AG09309 (cell line): ENCODE measurements around the gene NTRK3.

Experiments used
- DNase-seq: peaks from one replicate; pipeline ENCODE4 v3.0.0-alpha.2; 2010; ENCODE audit warnings: low read depth
- H3K4me3 ChIP-seq: 2 replicates; pipeline ENCODE4 v1.5.1; 2011; ENCODE audit warnings: mild to moderate bottlenecking, low read depth, low read length, moderate library complexity; ENCODE audit not compliant: control insufficient read depth
- TF ChIP-seq, protein P1 (sequence below): IDR thresholded peaks from 2 replicates; pipeline ENCODE4 v1.5.1; 2011; ENCODE audit warnings: mild to moderate bottlenecking, low read depth, low read length, inconsistent platforms; ENCODE audit not compliant: insufficient read depth, control insufficient read depth; ENCODE audit errors: missing control alignments

Gene NTRK3

DNA sequence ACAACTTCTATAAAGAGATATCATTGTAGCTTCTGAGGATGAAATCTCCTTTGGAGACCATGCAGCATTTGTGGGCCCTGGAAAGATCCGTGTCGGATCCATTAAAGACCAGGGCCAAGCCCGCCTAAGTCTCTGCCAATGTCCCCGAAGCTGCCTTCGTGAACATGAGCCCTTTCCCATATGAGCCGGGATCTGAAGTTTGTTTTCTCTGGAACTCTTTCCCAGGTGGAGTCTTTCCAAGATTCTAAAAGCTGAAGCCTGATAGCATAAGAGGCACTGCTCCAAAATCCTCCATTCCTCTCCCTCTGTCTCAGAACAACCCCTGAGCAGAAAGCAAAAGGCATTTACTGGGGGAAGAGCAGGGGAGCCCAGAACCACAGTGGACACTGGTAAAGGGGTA, 274.6 kb downstream of the NTRK3 start:
- H3K4me3 ChIP-seq: no peak overlapping the region
- DNase-seq: no peak
- TF ChIP-seq, protein P1, sequence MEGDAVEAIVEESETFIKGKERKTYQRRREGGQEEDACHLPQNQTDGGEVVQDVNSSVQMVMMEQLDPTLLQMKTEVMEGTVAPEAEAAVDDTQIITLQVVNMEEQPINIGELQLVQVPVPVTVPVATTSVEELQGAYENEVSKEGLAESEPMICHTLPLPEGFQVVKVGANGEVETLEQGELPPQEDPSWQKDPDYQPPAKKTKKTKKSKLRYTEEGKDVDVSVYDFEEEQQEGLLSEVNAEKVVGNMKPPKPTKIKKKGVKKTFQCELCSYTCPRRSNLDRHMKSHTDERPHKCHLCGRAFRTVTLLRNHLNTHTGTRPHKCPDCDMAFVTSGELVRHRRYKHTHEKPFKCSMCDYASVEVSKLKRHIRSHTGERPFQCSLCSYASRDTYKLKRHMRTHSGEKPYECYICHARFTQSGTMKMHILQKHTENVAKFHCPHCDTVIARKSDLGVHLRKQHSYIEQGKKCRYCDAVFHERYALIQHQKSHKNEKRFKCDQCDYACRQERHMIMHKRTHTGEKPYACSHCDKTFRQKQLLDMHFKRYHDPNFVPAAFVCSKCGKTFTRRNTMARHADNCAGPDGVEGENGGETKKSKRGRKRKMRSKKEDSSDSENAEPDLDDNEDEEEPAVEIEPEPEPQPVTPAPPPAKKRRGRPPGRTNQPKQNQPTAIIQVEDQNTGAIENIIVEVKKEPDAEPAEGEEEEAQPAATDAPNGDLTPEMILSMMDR: no peak

DNA sequence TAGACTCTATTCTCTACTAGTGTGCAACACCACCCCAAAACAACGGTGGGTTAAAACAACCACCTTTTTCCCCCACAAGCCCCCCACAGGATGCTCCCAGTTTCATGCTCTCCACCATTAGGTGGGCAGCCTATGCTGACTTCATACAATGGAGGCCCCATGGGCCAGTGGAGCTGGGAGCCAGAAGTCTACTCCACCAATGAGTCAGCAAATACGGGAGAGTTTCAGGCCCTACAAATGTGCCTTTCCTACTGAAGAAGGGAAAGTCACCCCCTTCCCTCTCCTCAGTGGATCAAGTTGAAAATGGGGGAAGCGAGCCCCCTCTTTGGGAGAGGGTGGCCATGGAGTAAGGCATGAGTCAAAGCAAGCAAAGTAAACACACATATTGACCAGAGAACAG, 278.6 kb downstream of the NTRK3 start:
- DNase-seq: no peak

DNA sequence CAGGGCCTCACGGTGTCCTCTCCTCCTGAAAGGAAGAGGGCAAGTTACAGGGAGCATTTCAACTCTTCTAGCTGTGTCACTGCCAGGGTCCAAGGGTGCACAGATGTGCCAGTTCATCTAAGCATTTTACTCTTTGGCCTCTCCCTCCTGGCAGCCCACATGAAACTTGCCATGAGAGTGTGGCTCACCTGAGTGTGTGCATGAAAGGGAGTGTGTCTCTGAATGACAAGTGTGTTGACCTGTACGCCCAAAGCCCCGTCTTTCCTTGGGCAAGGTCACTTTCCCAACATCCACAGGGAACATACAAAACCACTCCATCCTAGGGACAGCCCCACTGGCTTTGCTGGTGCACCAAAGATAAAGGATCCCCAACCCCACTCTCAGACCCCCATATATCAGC, 280.0 kb downstream of the NTRK3 start:
- H3K4me3 ChIP-seq: no peak overlapping the region
- TF ChIP-seq, protein P1: no peak
- DNase-seq: no peak

More for the DNA sequence above, 278.6 kb downstream of the NTRK3 start:
- TF ChIP-seq, protein P1: no peak
- H3K4me3 ChIP-seq: no peak overlapping the region

DNA sequence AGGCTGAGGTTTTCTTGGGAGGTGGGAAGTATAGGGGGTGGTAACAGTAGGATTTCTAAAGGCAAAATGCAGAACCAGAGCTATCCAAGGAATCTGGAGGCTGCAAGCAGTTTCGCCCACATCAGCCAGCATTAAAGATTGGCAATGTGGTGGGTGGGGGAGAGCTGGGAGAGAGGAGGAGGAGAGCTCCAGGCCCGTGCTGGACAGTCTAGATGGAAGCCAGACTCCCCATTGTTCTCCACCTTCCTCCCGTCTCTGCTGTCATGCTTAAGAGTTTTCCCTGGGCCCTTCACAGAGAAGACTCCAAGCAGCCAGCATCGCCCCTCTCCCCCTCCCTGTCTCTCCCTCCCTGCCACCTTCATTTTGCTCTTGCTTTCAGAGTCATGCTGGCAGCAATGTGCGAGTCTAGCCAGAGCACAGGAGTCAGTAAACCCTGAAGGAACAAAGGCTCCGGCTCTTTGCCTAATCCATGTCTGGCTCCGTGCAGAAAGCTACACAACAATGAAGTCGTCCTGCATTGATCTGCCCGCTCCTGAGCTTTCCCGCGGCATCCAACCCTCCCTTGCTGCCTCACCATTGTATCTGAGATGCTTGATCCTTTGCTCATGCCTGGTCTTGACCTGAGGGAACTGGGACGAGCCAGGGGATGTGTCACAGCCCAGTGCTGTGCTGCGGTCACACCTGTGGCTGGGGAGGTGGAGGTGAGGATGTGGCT, 282.9 kb downstream of the NTRK3 start:
- TF ChIP-seq, protein P1: no peak
- H3K4me3 ChIP-seq: no peak overlapping the region
- no peak for DNase-seq

DNA sequence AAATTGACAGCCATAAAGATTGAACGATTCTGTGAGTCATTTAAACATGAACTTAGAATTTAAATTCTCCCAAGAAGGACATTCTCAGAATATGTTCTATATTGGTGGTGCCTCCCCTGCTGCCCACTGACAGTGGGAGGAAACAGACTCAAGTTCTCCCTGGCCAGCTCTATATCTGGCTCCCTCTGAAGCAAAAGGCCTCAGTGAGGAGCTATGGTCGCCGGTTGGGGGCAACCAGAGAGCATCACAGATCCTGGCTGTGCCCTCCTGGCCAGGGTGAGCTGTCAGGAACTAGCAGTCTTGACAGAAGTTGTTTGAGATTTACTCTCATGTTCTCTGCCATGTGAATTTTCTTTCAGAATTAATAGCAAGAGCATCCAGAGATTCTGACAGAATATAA, 285.5 kb downstream of the NTRK3 start:
- TF ChIP-seq, protein P1: no peak
- no peak for DNase-seq
- no peak overlapping the region for H3K4me3 ChIP-seq

DNA sequence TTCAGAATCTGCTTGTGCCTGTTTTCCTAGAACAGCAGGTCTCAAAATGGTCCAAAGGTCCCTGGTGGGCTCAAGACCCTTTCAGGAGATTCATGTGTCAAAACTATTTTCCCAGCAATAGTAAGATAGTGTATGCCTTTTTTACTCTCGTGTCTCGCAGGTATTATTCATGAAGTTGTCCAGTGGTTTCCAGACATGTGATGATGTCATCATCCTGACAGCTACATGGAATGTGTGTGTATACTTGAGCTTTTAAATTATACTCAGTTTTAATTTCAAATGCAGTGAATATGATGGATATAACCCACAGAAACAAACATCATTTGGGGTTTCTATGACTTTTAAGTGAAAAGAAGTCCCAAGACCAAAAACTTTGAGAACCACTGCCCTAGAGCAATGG, 288.6 kb downstream of the NTRK3 start:
- TF ChIP-seq, protein P1: no peak
- no peak overlapping the region for H3K4me3 ChIP-seq
- DNase-seq: no peak

DNA sequence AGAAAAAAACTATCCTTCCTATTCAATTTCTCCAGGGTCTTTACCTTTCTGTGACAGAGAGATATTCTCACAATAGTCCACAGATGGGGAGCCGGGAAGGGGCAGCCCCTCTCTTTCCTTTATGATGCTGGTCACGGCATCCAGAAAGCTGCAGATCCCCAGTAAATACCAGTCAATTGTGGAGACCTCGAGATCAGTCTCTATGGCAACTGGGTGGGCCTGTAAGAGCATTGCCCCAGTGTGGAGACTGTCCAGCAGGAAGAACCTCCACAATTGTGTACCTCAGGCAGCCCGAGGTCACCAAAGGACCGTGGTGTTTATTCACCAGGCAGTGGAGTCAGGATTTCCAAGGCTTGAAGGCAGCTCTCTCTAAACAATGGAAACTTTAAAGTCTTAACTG, 291.2 kb downstream of the NTRK3 start:
- H3K4me3 ChIP-seq: no peak overlapping the region
- DNase-seq: no peak
- TF ChIP-seq, protein P1: no peak
